AG09309 (cell line): ENCODE data around the gene M1AP.
"Not testable (repeated sequence)": the region's sequence is repeated elsewhere in the genome, so short reads cannot be mapped to it uniquely, and the experiment has no call there.

Experiments used
- DNase-seq: peaks from one replicate; pipeline ENCODE4 v3.0.0-alpha.2; 2010; ENCODE audit warnings: low read depth
- H3K4me3 ChIP-seq: 2 replicates; pipeline ENCODE4 v1.5.1; 2011; ENCODE audit warnings: mild to moderate bottlenecking, low read depth, low read length, moderate library complexity; ENCODE audit not compliant: control insufficient read depth
- CTCF ChIP-seq: IDR thresholded peaks from 2 replicates; pipeline ENCODE4 v1.5.1; 2011; ENCODE audit warnings: mild to moderate bottlenecking, low read depth, low read length, inconsistent platforms; ENCODE audit not compliant: insufficient read depth, control insufficient read depth; ENCODE audit errors: missing control alignments

Gene M1AP

DNA sequence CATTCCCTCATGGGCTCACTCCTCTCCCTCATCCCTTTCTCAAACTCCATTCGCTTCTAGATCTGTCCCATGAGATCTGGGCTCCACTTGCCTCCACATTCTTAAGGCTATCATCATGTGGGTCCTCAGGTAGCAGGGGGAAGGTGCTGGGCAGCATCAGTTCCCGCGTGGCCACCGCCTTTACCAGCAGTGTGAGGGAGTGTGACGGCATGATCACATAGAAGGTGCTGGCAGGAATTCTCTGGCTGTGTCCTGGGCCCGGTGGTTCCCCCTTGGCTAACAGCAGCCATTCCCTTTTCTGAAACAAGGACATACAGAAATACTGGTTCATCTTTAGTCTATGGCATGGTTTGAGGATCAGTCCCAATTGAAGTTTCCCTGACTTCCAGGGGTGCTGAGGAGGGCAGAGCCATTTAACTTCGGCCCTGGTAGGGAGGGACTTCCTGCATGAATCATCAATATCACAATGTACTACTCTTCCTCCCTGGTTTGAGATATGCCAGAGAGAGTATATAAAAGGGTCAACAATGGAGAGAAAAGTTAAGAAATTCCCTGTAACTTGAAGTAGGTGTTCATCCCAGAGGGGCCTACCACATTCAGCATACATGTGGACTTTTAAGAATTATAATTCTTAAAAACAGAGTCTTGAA, 85.9 kb downstream of the M1AP start:
- no peak for TF ChIP-seq CTCF
- no peak for DNase-seq
- H3K4me3 ChIP-seq: no peak overlapping the region

DNA sequence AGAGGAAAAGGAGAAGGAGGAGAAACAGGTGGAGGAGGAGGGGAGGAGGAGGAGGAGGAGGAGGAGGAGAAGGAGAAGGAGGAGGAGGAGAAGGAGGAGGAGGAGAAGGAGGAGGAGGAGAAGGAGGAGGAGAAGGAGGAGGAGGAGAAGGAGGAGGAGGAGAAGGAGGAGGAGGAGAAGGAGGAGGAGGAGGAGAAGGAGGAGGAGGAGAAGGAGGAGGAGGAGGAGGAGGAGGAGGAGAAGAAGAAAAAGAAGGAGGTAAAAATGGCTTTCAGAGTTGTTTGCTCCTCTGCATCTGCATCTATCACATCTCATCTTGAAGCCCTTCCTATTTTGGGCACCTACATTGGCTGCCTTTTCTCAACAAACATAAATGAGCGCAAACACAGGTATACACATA, 87.1 kb downstream of the M1AP start:
- DNase-seq, H3K4me3 ChIP-seq: not testable (repeated sequence)

GRCh38 chr2:74560591-74560990, 87.5 kb downstream of the M1AP start:
- DNase-seq: no peak
- no peak for TF ChIP-seq CTCF
- H3K4me3 ChIP-seq: no peak overlapping the region

DNA sequence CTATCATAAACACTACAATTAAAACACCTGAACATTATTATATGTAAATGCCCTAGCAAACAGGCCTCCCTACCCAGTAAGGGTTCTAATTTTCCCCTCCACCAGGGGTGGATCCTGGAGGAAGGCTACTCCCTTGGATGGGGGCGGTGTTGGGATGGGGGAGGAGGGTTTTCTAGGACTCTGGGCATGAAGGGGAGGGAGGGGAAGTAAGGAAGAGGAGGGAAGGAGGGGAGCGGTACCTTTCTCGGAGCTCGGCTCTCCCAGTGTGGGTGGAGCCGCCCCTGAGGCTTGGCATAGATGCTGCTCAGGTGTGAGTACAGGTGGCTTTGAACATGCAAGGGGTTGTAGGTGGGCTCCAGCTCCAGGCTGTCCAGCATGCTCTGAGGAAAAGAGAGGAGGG, 88.2 kb downstream of the M1AP start:
- no peak for DNase-seq
- H3K4me3 ChIP-seq: no peak overlapping the region
- TF ChIP-seq CTCF: no peak

DNA sequence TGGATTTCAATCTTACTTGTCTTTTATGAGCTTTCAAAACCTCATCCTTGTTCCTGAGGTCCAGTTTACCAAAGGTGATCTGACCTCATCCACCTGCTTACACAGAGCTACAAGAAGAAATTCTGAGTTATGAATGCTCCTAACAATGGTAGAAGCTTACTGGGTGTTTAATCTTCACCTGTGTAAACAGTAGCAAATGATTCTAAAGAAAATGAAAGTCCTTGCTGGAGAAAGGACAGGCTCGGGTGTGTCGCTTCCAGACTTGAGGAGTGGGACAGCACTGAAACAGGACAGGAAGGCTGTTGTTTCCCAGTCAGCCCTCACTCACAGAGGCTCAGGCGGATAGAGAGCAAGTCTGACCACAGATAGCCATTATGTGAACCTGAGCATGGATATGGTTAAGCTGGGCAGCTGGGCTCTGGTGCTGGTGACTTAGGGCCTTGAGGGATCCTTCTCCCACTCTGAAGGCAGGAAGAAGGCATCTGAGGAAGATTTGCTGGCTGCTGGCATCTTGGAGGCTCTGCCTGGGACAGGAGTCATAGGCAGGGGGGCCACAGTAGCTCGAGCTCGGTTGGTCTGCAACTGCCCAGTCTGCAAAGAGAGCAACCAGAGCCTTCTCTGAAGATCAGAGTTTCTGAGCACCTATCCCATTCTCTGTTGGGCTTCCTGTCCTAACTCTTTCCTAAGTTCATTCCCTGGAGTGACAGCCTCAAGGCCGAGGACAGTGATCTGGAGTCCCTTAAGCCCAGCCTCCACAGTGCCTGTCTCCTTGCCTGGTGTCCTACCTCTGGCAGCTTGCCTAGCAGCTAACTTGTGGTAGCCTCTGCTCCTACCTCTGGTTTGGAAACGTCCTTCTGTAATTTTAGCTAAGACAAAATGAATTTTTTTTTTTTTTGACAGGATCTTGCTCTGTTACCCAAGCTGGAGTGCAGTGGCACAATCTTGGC, 89.6 kb downstream of the M1AP start:
- no peak for TF ChIP-seq CTCF
- no peak for DNase-seq
- H3K4me3 ChIP-seq: no peak overlapping the region

- no peak overlapping the region for H3K4me3 ChIP-seq
- DNase-seq: no peak
- no peak for TF ChIP-seq CTCF
Measured at GRCh38 chr2:74556831-74557370, 91.2 kb downstream of the M1AP start.

DNA sequence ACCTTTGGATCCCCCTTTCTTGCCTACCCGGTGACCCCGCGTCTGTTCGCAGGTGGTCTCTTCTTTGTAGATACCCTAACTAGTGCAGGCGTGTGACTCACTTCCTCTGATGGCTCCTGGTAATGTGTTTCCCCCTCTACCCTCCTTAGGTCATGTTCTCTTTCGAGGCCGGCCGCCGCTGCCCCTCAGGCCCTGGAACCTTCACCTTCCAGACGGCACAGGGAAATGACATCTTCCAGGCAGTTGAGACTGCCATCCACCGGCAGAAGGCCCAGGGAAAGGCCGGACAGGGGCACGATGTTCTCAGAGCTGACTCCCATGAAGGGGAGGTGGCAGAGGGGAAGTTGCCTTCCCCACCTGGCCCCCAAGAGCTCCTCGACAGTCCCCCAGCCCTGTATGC, 92.0 kb downstream of the M1AP start:
- no peak for TF ChIP-seq CTCF
- no peak for DNase-seq
- H3K4me3 ChIP-seq: no peak overlapping the region
